ENCODE measurements around the gene KIAA0040.

GRCh38 chr1:175220853-175221556 lies 28.4 kb upstream of the KIAA0040 start:
- TF ChIP-seq, protein P1, sequence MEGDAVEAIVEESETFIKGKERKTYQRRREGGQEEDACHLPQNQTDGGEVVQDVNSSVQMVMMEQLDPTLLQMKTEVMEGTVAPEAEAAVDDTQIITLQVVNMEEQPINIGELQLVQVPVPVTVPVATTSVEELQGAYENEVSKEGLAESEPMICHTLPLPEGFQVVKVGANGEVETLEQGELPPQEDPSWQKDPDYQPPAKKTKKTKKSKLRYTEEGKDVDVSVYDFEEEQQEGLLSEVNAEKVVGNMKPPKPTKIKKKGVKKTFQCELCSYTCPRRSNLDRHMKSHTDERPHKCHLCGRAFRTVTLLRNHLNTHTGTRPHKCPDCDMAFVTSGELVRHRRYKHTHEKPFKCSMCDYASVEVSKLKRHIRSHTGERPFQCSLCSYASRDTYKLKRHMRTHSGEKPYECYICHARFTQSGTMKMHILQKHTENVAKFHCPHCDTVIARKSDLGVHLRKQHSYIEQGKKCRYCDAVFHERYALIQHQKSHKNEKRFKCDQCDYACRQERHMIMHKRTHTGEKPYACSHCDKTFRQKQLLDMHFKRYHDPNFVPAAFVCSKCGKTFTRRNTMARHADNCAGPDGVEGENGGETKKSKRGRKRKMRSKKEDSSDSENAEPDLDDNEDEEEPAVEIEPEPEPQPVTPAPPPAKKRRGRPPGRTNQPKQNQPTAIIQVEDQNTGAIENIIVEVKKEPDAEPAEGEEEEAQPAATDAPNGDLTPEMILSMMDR (IDR thresholded peaks at IDR 0.05 in 2 of 3, conservative IDR thresholded peaks at IDR 0.05 in 1 of 3; ENCODE audit: control insufficient read depth in 2 of 3, extremely low read depth in 1 of 3, insufficient read depth in 1 of 3, low read depth in 3 of 3, low read length in 3 of 3), result no peak
- no peak for TF ChIP-seq HDAC6 (IDR thresholded peaks at IDR 0.05; ENCODE audit: unreplicated experiment)
- TF ChIP-seq SREBF2 (IDR thresholded peaks at IDR 0.05; ENCODE audit: low read length), result no peak
